ENCODE data around the gene SIDT1.

- no peak for TF ChIP-seq POLR2AphosphoS5 (IDR thresholded peaks at IDR 0.05; ENCODE audit: low read depth, low read length)
- no peak for TF ChIP-seq PAX5 (IDR thresholded peaks at IDR 0.05; ENCODE audit: insufficient read depth, low read length, severe bottlenecking)
These were observed 102.6 kb downstream of the SIDT1 start for GRCh38 chr3:113634782-113635474.
